Measurements from ENCODE around the gene NLRP5.

The NLRP5 gene

GRCh38 chr19:55985254-55985653 lies 1.3 kb upstream of the NLRP5 start (continued):
- no peak for TF ChIP-seq GFI1B (tag by site-specific recombination; IDR thresholded peaks at IDR 0.05)
- TF ChIP-seq ZNF843 (tag by site-specific recombination; IDR thresholded peaks at IDR 0.05): no peak

DNA sequence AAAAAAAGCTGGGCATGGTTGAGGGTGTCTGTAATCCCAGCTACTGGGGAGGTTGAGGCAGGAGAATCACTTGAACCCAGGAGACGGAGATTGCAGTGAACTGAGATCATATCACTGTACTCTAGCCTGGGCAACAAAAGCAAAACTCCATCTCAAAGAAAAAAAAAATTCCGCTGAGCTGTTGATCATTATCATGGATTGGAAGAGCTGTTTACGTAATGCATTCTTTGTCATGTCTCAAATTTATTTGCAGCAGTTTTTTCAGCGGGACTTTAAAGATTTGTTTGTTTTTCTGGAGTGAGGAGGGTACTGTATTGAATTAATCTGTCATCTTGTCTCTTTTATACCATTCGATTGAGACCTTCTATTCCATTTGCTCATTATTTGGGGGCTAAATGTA lies 4.3 kb downstream of the NLRP5 start:
- H3K4me1 ChIP-seq (ENCODE audit: control insufficient read depth, insufficient read depth, low read length): no peaks in the 10 kb centered on the region
- TF ChIP-seq ZSCAN18 (tag by site-specific recombination; IDR thresholded peaks at IDR 0.05): no peak
- TF ChIP-seq WT1 (tag by site-specific recombination; IDR thresholded peaks at IDR 0.05): no peak
- no peak for TF ChIP-seq ZNF169 (tag by site-specific recombination; IDR thresholded peaks at IDR 0.05)
- no peak for TF ChIP-seq ZNF629 (tag by site-specific recombination; IDR thresholded peaks at IDR 0.05)
- TF ChIP-seq ZNF274 (IDR thresholded peaks at IDR 0.05; ENCODE audit: low read length): no peak
- TF ChIP-seq ZNF274 (tag by site-specific recombination; IDR thresholded peaks at IDR 0.05; ENCODE audit: borderline replicate concordance): no peak
- TF ChIP-seq ZNF404 (tag by site-specific recombination; IDR thresholded peaks at IDR 0.05): no peak
- no peak for TF ChIP-seq ZNF16 (tag by site-specific recombination; IDR thresholded peaks at IDR 0.05; ENCODE audit: low read depth)
- TF ChIP-seq ZNF202 (tag by site-specific recombination; IDR thresholded peaks at IDR 0.05; ENCODE audit: borderline replicate concordance): no peak
- TF ChIP-seq ZNF776 (tag by site-specific recombination; IDR thresholded peaks at IDR 0.05; ENCODE audit: borderline replicate concordance): no peak
- no peak for TF ChIP-seq MZF1 (tag by site-specific recombination; IDR thresholded peaks at IDR 0.05; ENCODE audit: borderline replicate concordance)
- TF ChIP-seq, protein P1, sequence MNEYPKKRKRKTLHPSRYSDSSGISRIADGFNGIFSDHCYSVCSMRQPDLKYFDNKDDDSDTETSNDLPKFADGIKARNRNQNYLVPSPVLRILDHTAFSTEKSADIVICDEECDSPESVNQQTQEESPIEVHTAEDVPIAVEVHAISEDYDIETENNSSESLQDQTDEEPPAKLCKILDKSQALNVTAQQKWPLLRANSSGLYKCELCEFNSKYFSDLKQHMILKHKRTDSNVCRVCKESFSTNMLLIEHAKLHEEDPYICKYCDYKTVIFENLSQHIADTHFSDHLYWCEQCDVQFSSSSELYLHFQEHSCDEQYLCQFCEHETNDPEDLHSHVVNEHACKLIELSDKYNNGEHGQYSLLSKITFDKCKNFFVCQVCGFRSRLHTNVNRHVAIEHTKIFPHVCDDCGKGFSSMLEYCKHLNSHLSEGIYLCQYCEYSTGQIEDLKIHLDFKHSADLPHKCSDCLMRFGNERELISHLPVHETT (tag by site-specific recombination; IDR thresholded peaks at IDR 0.05): no peak
- no peak for TF ChIP-seq ZNF350 (tag by site-specific recombination; IDR thresholded peaks at IDR 0.05)
- TF ChIP-seq, protein P2, sequence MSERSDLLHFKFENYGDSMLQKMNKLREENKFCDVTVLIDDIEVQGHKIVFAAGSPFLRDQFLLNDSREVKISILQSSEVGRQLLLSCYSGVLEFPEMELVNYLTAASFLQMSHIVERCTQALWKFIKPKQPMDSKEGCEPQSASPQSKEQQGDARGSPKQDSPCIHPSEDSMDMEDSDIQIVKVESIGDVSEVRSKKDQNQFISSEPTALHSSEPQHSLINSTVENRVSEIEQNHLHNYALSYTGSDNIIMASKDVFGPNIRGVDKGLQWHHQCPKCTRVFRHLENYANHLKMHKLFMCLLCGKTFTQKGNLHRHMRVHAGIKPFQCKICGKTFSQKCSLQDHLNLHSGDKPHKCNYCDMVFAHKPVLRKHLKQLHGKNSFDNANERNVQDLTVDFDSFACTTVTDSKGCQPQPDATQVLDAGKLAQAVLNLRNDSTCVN (tag by site-specific recombination; optimal IDR thresholded peaks at IDR 0.05): no peak
- no peak for TF ChIP-seq ZNF621 (tag by site-specific recombination; IDR thresholded peaks at IDR 0.05)
- TF ChIP-seq, protein P3, sequence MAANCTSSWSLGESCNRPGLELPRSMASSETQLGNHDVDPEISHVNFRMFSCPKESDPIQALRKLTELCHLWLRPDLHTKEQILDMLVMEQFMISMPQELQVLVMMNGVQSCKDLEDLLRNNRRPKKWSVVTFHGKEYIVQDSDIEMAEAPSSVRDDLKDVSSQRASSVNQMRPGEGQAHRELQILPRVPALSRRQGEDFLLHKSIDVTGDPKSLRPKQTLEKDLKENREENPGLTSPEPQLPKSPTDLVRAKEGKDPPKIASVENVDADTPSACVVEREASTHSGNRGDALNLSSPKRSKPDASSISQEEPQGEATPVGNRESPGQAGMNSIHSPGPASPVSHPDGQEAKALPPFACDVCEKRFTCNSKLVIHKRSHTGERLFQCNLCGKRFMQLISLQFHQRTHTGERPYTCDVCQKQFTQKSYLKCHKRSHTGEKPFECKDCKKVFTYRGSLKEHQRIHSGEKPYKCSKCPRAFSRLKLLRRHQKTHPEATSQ (tag by site-specific recombination; IDR thresholded peaks at IDR 0.05): no peak
- TF ChIP-seq ZNF146 (tag by site-specific recombination; IDR thresholded peaks at IDR 0.05): no peak
- no peak for TF ChIP-seq ZNF560 (tag by site-specific recombination; IDR thresholded peaks at IDR 0.05; ENCODE audit: borderline replicate concordance)
- H3K4me3 ChIP-seq (ENCODE audit: low read depth, low read length): no peak overlapping the region
- no peak overlapping the region for H3K27ac ChIP-seq (ENCODE audit: extremely low read depth, low read depth, low read length)
- POLR2A ChIA-PET: no interaction called here
- CTCF ChIA-PET: no interaction called here
- no peaks in the 10 kb centered on the region for H3K36me3 ChIP-seq (ENCODE audit: control insufficient read depth in 2 of 2, insufficient read depth in 1 of 2, low read length in 2 of 2)
- H3K9me3 ChIP-seq (ENCODE audit: control insufficient read depth, insufficient read depth, low read depth, low read length): no peaks in the 10 kb centered on the region

GRCh38 chr19:55993492-55993891 lies 6.9 kb downstream of the NLRP5 start:
- Histone ChIP-seq H3K27ac (ENCODE audit: extremely low read depth, low read depth, low read length) (no peak overlapping the region), H3K4me1 (ENCODE audit: control insufficient read depth, insufficient read depth, low read length) (no peaks in the 10 kb centered on the region), H3K4me3 (ENCODE audit: low read depth, low read length) (no peak overlapping the region), H3K9me3 (ENCODE audit: control insufficient read depth, insufficient read depth, low read depth, low read length) (no peaks in the 10 kb centered on the region), H3K36me3 (ENCODE audit: control insufficient read depth in 2 of 2, insufficient read depth in 1 of 2, low read length in 2 of 2) (no peaks in the 10 kb centered on the region)
- CTCF ChIA-PET: interaction anchor here (0.5 to 0.6 kb wide), 3 partner anchors 21 to 399 kb away, joined by 4 to 5 read pairs (median 4); no protein-coding TSS in a partner anchor
- POLR2A ChIA-PET: no interaction called here
- no peak for TF ChIP-seq IKZF3 (tag by site-specific recombination; IDR thresholded peaks at IDR 0.05)
- no peak for TF ChIP-seq MEIS1 (CRISPR knock-in tag; IDR thresholded peaks at IDR 0.05; ENCODE audit: borderline replicate concordance)
